Mesenchymal stem cell (in vitro differentiated cells and primary cell): ENCODE measurements around the gene CFAP100.

Experiments used
- DNase-seq: peaks from one replicate; pipeline ENCODE4 v3.0.0-alpha.2; 2013
- H2AFZ ChIP-seq: one replicate; pipeline ENCODE4 v1.6.1; 2013; ENCODE audit warnings: low read depth, mild to moderate bottlenecking, control low read depth, inconsistent platforms, low read length, moderate library complexity
- H2AK5ac ChIP-seq: 2 replicates; pipeline ENCODE4 v1.6.1; 2013; ENCODE audit warnings: low read length, moderate library complexity, mild to moderate bottlenecking, inconsistent platforms; ENCODE audit not compliant: severe bottlenecking
- H2BK120ac ChIP-seq: one replicate; pipeline ENCODE4 v1.6.1; 2013; ENCODE audit warnings: low read depth, mild to moderate bottlenecking, inconsistent platforms, low read length, moderate library complexity
- H2BK12ac ChIP-seq, 2 experiments: one replicate each; pipeline ENCODE4 v1.6.1; 2013; ENCODE audit warnings: inconsistent platforms in 2 of 2, low read length in 2 of 2, mild to moderate bottlenecking in 2 of 2, moderate library complexity in 2 of 2, control low read depth in 1 of 2
- H2BK15ac ChIP-seq: one replicate; pipeline ENCODE4 v1.6.1; 2013; ENCODE audit warnings: mild to moderate bottlenecking, low read depth, inconsistent platforms; ENCODE audit not compliant: poor library complexity, severe bottlenecking
- H2BK5ac ChIP-seq: 2 replicates; pipeline ENCODE4 v1.6.1; 2013; ENCODE audit warnings: low read depth, mild to moderate bottlenecking, low read length, control low read depth, inconsistent platforms; ENCODE audit not compliant: poor library complexity, severe bottlenecking
- H3K14ac ChIP-seq, 2 experiments: one replicate each; pipeline ENCODE4 v1.6.1; 2013; ENCODE audit warnings: inconsistent platforms in 2 of 2, low read length in 2 of 2, control low read depth in 1 of 2, mild to moderate bottlenecking in 1 of 2, moderate library complexity in 1 of 2
- H3K18ac ChIP-seq, 2 experiments: one replicate each; pipeline ENCODE4 v1.6.1; 2013; ENCODE audit warnings: inconsistent platforms in 2 of 2, low read length in 2 of 2, control low read depth in 1 of 2, low read depth in 1 of 2, mild to moderate bottlenecking in 1 of 2
- H3K23ac ChIP-seq, 2 experiments: one replicate each; pipeline ENCODE4 v1.6.1; 2013; ENCODE audit warnings: inconsistent platforms in 2 of 2, low read length in 2 of 2, mild to moderate bottlenecking in 2 of 2, moderate library complexity in 2 of 2, control low read depth in 1 of 2
- H3K27ac ChIP-seq: 2 replicates; pipeline ENCODE4 v1.5.1; 2013; ENCODE audit warnings: mild to moderate bottlenecking, moderate library complexity, low read length, control low read depth, inconsistent platforms; ENCODE audit not compliant: poor library complexity, severe bottlenecking
- H3K27me3 ChIP-seq, 2 experiments: 2 replicates each; pipeline versions ENCODE4 v1.6.1 to v1.7.0; 2013; ENCODE audit warnings: low read length in 2 of 2, mild to moderate bottlenecking in 2 of 2, moderate library complexity in 2 of 2, control low read depth in 1 of 2, inconsistent platforms in 1 of 2; ENCODE audit not compliant: control insufficient read depth in 1 of 2, insufficient read depth in 1 of 2
- H3K36me3 ChIP-seq, 2 experiments: 2 replicates each; pipeline versions ENCODE4 v1.6.1 to v1.7.0; 2013; ENCODE audit warnings: low read length in 2 of 2, control low read depth in 1 of 2, inconsistent platforms in 1 of 2, low read depth in 1 of 2, mild to moderate bottlenecking in 1 of 2; ENCODE audit not compliant: insufficient read depth in 2 of 2, control insufficient read depth in 1 of 2
- H3K4ac ChIP-seq, 2 experiments: one replicate each; pipeline ENCODE4 v1.6.1; 2013; ENCODE audit warnings: inconsistent platforms in 2 of 2, low read length in 2 of 2, mild to moderate bottlenecking in 2 of 2, moderate library complexity in 2 of 2, control low read depth in 1 of 2, low read depth in 1 of 2
- H3K4me1 ChIP-seq: 2 replicates; pipeline ENCODE4 v1.6.1; 2013; ENCODE audit warnings: low read depth, low read length, control low read depth; ENCODE audit not compliant: control insufficient read depth, insufficient read depth
- H3K4me2 ChIP-seq: 2 replicates; pipeline ENCODE4 v1.6.1; 2013; ENCODE audit warnings: low read length, mild to moderate bottlenecking, inconsistent platforms; ENCODE audit not compliant: poor library complexity, severe bottlenecking
- H3K4me3 ChIP-seq, 2 experiments: 2 replicates each; pipeline versions ENCODE4 v1.5.1 to v1.7.0; 2013; ENCODE audit warnings: low read length in 2 of 2, mild to moderate bottlenecking in 2 of 2, control low read depth in 1 of 2, low read depth in 1 of 2; ENCODE audit not compliant: insufficient read depth in 1 of 2
- H3K79me1 ChIP-seq: replicated peaks from 2 replicates; pipeline ENCODE4 v1.6.1; 2013; ENCODE audit warnings: mild to moderate bottlenecking, control low read depth, low read length, inconsistent platforms; ENCODE audit not compliant: poor library complexity, severe bottlenecking
- H3K9ac ChIP-seq: 2 replicates; pipeline ENCODE4 v1.7.0; 2013; ENCODE audit warnings: mild to moderate bottlenecking, low read length, moderate library complexity
- H3K9me3 ChIP-seq: 2 replicates; pipeline ENCODE4 v1.7.0; 2013; ENCODE audit warnings: mild to moderate bottlenecking, low read length; ENCODE audit not compliant: control insufficient read depth
- H4K8ac ChIP-seq: one replicate; pipeline ENCODE4 v1.6.1; 2013; ENCODE audit warnings: inconsistent platforms, mild to moderate bottlenecking, low read length, moderate library complexity
- H4K91ac ChIP-seq: one replicate; pipeline ENCODE4 v1.6.1; 2013; ENCODE audit warnings: mild to moderate bottlenecking, low read length, inconsistent platforms
- WGBS: methylation state at CpG from one replicate; pipeline ENCODE4 v1.1.7; 2013; ENCODE audit warnings: mixed read lengths; 5-methylcytosine and 5-hydroxymethylcytosine counted together

Gene CFAP100

DNA sequence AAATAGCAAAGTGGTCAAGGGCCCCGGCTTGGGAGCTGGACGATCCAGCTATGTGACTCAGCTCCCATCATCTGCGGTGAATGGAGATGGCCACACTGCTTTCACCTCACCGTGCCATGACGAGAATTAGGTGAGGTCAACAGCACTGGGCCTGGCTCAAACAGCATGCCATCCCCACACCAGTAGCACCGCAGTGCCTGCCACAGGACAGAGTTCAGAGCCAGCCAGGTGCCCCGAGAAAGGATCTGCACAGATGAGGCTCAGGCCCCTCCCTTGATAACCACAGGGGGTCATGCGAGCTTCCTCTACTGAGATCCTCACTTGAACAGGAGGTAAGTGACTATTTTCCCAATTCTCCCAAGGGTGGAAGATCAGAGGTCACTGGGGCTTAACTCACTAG is 51.6 kb downstream of the CFAP100 start:
- no peak overlapping the region for H2BK15ac ChIP-seq
- 91% methylated on average over 7 of the region's 8 CpGs for WGBS

DNA sequence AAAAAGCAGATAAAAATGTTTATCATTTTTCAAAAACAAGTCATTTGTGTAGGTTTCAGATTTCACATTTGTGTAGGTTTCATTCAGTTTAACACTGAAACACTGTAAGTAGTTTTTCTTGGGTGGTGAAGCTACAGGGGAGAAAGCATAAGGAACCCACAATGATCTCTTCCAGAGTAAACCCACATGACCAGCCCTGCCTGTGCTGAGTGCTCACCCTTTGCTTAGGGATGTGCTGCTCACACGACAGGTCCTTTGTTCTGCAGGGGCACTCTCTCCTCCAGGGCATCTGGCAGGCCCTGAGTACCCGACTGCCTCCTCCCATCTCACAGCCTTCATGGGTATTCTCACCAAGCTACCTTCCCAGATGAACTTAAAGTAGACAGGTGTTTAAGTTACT is 52.1 kb downstream of the CFAP100 start:
- no peak overlapping the region for H2AFZ ChIP-seq
- WGBS: 83% methylated on average over 1 of the region's 2 CpGs
- H3K79me1 ChIP-seq: peaks cover 15% of the 10 kb centered on the region
- H4K8ac ChIP-seq: no peak overlapping the region
- H3K4me2 ChIP-seq: no peak overlapping the region
- H2BK5ac ChIP-seq: no peak overlapping the region
- H3K9ac ChIP-seq: no peak overlapping the region
- H3K4me3 ChIP-seq: no peak overlapping the region
- DNase-seq: no peak
- no peak overlapping the region for H3K4ac ChIP-seq
- no peak overlapping the region for H3K18ac ChIP-seq
- no peak overlapping the region for H2AK5ac ChIP-seq
- no peaks in the 10 kb centered on the region for H3K27me3 ChIP-seq
- no peak overlapping the region for H2BK15ac ChIP-seq
- no peak overlapping the region for H2BK120ac ChIP-seq
- H4K91ac ChIP-seq: no peak overlapping the region
- H3K4me1 ChIP-seq: peaks cover 19% of the 10 kb centered on the region
- H3K9me3 ChIP-seq: no peaks in the 10 kb centered on the region
- H3K14ac ChIP-seq: no peak overlapping the region
- H3K27ac ChIP-seq: no peak overlapping the region
- H3K36me3 ChIP-seq: peaks cover 35 to 50% of the 10 kb centered on the region in 2 experiments
- no peak overlapping the region for H3K23ac ChIP-seq
- H2BK12ac ChIP-seq: no peak overlapping the region

More for the DNA sequence above, 51.6 kb downstream of the CFAP100 start:
- no peak overlapping the region for H2AFZ ChIP-seq
- no peak overlapping the region for H3K4me3 ChIP-seq
- no peak overlapping the region for H3K9ac ChIP-seq
- no peak for DNase-seq
- H3K9me3 ChIP-seq: no peaks in the 10 kb centered on the region
- H2BK12ac ChIP-seq: no peak overlapping the region
- peaks cover 19% of the 10 kb centered on the region for H3K4me1 ChIP-seq
- no peaks in the 10 kb centered on the region for H3K27me3 ChIP-seq
- H4K8ac ChIP-seq: no peak overlapping the region
- peak overlapping the region; percentile 11 for H3K27ac ChIP-seq
- peaks cover 12% of the 10 kb centered on the region for H3K79me1 ChIP-seq
- peaks cover 35 to 45% of the 10 kb centered on the region in 2 experiments for H3K36me3 ChIP-seq
- H2AK5ac ChIP-seq: no peak overlapping the region
- H2BK5ac ChIP-seq: no peak overlapping the region
- no peak overlapping the region for H3K18ac ChIP-seq
- no peak overlapping the region for H3K4ac ChIP-seq
- no peak overlapping the region for H3K23ac ChIP-seq
- H4K91ac ChIP-seq: peak overlapping the region; percentile 64
- no peak overlapping the region for H3K14ac ChIP-seq
- H2BK120ac ChIP-seq: no peak overlapping the region
- no peak overlapping the region for H3K4me2 ChIP-seq

DNA sequence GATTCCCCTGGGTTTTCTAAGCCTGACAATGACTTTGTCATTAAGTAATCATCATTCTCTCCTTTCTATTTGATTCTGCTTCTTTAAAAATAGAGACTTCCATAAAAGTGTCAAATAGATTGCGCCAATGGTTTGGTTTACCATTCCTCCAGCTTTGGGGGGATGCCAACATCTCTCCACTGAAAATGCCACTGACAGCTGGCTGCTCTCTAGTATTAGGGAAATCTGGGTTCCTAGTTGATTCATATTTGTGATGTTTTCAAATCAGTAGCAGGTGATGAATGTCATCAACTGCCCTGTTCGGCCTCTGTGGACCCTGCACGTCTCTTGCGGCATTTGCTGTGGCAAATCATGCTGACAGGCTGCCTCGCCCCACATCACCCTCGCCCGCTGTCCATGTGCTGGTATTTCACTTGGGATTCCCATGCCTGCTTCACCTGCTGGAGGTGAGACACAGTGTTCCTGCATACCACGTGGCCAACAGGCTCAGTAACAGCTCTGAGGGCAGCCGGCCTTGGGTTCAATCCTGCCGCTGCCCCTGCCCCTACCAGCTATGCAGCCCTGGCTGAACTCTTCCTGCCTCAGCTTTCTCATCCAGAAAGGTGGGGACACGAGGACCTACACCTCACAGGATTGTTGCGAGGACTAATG is 52.9 kb downstream of the CFAP100 start:
- Histone ChIP-seq H4K91ac (no peak overlapping the region), H2BK15ac (no peak overlapping the region), H3K23ac (no peak overlapping the region), H3K18ac (no peak overlapping the region), H3K79me1 (peaks cover 20% of the 10 kb centered on the region), H2AK5ac (no peak overlapping the region), H2BK5ac (no peak overlapping the region), H4K8ac (no peak overlapping the region), H2AFZ (no peak overlapping the region), H3K36me3 (peaks cover 41 to 58% of the 10 kb centered on the region in 2 experiments), H3K4ac (no peak overlapping the region), H2BK12ac (no peak overlapping the region), H3K9me3 (no peaks in the 10 kb centered on the region), H3K4me2 (no peak overlapping the region), H3K14ac (no peak overlapping the region), H2BK120ac (no peak overlapping the region), H3K4me1 (peaks cover 19% of the 10 kb centered on the region), H3K9ac (no peak overlapping the region), H3K27me3 (no peaks in the 10 kb centered on the region), H3K27ac (no peak overlapping the region), H3K4me3 (no peak overlapping the region)
- DNase-seq: no peak
- WGBS: 96% methylated on average over 12 of the region's 12 CpGs

DNA sequence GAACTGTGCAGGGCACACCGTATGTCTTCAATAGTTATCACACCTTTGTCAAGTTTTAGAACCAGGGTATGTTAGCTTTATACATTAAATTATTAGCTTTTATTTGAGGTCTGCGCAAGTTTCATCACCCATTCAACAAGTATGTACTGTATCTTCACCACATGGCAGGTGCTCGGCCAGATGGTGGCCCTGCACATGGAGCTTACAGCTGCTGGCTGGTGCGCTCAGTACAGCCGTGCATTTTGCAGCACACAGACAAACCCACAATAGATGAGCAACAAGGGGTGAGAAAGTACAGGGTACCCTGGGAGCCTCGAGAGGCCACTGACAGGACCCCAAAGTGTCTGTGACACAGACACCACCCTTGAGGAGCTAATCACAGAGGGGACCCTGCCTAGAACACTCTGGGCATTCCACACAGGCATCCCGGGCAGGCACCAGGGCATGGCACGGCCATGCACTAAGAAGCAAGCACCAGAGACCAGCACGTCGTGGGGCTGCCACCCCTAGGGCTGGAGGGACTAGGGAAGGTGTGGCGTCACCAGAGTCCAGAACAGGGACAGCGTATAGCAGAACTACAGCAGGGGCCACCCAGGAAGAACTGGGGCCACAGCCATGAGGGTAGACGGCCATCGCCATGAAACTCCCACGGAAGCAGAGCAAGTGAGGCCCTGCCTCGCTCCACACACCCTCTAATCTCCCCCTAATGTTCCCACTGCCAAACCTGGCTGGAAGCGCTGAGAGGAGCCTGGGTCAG is 53.6 kb downstream of the CFAP100 start:
- H3K79me1 ChIP-seq: peaks cover 22% of the 10 kb centered on the region
- no peak overlapping the region for H2BK5ac ChIP-seq
- H3K4ac ChIP-seq: no peak overlapping the region
- no peaks in the 10 kb centered on the region for H3K9me3 ChIP-seq
- H2AK5ac ChIP-seq: no peak overlapping the region
- H3K36me3 ChIP-seq: peaks cover 43 to 64% of the 10 kb centered on the region in 2 experiments
- H3K23ac ChIP-seq: no peak overlapping the region
- H3K9ac ChIP-seq: no peak overlapping the region
- H2BK12ac ChIP-seq: no peak overlapping the region
- H2BK15ac ChIP-seq: no peak overlapping the region
- no peak overlapping the region for H3K14ac ChIP-seq
- no peak overlapping the region for H2BK120ac ChIP-seq
- no peak overlapping the region for H4K8ac ChIP-seq
- H3K18ac ChIP-seq: no peak overlapping the region
- H4K91ac ChIP-seq: no peak overlapping the region
- no peak overlapping the region for H3K4me3 ChIP-seq
- no peak overlapping the region for H3K27ac ChIP-seq
- no peak overlapping the region for H2AFZ ChIP-seq
- no peaks in the 10 kb centered on the region for H3K27me3 ChIP-seq
- 97% methylated on average over 16 of the region's 17 CpGs for WGBS
- no peak for DNase-seq
- peaks cover 19% of the 10 kb centered on the region for H3K4me1 ChIP-seq
- no peak overlapping the region for H3K4me2 ChIP-seq
